Bronchial smooth muscle cell (primary cell): ENCODE results near the gene RAD18. TPM values are rescaled to one million over a fixed set of nuclear protein-coding genes. Genes with fewer than 3 reads are reported as not detected.

Experiments used
- total RNA-seq: library from RNA; depleted of rRNA; stranded (reverse); fragments of >200 nt; gene quantifications from 2 replicates; pipeline ENCODE4 v1.2.1, GENCODE V29; 2014

The RAD18 gene, protein sequence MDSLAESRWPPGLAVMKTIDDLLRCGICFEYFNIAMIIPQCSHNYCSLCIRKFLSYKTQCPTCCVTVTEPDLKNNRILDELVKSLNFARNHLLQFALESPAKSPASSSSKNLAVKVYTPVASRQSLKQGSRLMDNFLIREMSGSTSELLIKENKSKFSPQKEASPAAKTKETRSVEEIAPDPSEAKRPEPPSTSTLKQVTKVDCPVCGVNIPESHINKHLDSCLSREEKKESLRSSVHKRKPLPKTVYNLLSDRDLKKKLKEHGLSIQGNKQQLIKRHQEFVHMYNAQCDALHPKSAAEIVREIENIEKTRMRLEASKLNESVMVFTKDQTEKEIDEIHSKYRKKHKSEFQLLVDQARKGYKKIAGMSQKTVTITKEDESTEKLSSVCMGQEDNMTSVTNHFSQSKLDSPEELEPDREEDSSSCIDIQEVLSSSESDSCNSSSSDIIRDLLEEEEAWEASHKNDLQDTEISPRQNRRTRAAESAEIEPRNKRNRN
- 2.8 and 4.9 TPM in 2 replicates for total RNA-seq

DNA sequence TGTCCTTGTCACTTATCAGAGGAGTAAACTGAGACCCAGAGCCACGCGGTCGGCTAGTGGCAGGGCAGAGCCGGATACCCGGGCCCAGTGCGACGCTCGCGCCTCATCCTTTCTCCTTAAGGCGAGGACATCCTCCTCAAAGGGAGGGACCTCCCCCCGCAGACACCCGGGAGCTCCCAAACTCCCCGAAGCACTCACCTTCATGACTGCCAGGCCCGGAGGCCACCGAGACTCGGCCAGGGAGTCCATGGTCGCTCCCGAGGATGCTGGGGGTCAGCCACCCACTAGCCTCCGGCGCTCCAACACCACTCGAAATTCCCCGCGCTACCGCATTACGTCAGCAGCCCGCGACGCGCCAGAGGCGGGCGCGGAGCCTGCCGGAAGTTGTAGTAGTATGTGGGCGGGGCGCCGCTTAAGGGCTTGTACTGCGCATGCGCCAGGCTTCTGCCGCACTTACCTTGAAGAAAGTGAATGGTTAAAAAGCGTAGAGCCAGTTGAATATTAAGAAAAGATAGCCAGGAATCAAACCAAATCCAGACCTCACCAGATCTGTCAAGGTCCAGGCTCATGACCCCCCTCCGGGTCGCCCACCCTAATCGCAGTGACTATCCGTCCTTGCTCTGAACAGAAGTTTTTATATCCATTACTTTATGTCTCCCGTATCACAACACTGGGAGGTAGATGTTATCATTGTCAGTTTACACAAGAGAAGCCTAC lies at the start of gene RAD18:
RAD18 (minus strand) TSS at position 336 of the 717 bp plus-strand sequence; CDS start at position 249, 87 bp downstream.

Other genes with a start within 250 kb of the RAD18 start
- not detected in 2 replicates for gene CAV3, start 229.7 kb downstream of the RAD18 start, total RNA-seq
- 0.09 and 0.32 TPM in 2 replicates for gene OXTR, start 193.9 kb downstream of the RAD18 start, total RNA-seq